ENCODE measurements around the gene COA6.

The COA6 gene

DNA sequence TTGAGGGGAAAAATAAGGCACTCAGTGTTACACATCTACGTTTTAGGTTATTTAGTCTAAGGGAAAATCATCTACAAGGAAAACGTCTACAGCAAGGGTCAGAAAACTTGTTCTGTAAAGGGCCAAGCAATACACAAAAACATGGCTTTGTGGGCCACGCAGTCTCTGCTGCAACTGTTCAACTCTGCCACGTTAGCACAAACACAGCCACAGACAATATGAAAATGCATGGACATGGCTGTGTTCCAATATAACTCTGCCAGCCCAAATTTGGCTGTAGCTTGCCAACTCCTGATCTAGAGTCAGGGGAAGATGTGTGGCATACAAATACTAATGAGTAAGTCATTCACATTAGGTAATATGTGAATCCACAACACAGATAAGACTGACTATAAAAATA lies 40.7 kb downstream of the COA6 start:
- DNase-seq, result no peak

DNA sequence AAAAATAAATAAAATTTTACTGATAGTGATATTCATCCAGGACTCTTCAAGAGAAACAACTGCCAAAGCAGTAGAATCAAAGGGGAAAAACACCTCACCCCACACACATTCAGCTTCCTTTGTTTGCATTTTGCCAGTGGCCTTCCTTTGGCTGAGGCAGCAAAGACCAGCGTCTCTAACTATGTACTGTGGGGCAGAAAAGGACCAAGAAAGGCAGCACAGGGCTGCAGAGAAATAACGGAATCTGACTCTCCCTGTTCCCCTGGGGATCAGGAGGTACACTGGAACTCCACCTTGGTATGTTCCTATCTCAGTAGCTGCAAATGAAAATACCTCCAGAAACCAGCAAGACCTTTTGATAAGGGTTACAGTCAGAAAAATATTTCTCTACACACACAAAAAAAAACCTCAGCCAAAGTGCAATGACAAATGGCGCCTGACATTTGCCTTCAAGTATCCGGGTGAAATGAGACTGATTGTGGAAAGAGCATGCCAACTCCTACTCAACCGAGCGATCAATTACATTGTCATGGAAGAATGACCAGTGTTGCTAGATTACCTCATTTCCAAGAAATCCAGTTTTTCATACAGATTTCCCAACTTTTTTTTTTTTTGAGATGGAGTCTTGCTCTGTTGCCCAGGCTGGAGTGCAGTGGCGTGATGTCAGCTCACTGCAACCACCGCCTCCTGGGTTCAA lies 54.8 kb downstream of the COA6 start:
- no peak for DNase-seq

DNA sequence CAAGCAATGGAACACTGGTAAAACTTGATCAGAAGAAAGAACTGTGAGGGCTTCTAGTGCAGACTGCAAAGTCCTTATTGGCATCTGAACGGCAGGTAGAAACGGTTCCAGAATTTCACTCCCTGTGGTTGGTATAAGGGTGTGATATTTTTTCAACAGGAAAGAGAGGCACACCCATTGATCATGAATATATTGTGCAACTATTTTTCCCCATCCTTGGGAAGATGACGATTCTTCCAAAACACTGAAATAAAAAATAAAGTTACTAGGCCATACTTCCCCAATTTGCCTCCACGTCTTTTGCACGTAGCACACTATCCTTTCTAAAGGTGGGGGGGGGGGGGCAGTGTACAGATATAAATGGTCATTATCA lies 56.2 kb downstream of the COA6 start:
- DNase-seq, result no peak

DNA sequence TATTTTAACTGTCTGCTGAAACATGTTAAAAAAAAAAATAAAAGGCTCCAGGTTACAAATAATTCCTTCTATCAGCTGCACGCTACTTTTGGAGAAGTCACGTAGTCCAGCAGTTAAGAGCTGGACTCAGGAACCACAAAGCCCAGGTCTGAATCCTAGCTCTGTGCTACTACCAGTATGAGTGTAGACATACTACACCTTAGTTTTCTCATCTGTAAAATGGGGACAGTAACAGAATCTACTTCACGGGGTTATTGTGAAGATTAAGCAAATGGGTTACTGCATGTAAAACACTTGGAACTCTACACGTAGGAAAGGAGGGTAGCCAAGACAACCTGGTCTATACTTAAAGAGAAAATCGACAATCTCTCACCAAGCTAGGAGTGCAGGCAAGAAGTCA lies 57.4 kb downstream of the COA6 start:
- no peak for DNase-seq

DNA sequence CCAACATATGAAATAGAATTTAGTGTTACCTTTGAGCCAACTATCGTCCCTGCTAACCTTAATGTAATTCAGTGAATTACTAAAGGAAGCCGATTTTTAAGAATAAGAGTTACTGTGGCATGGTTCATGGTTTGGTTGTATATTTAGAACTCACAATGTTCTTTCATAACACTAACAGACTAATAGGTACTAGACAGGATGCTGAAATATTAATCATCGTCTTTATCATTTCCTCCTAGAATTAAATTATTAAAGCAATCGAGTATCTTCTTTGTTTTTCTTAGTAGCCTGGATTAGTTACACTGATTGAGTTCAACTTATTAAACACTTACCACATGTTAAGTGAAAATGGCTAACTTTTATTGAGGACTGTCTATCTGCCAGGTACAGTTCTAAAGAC lies 58.0 kb downstream of the COA6 start:
- DNase-seq, result no peak

DNA sequence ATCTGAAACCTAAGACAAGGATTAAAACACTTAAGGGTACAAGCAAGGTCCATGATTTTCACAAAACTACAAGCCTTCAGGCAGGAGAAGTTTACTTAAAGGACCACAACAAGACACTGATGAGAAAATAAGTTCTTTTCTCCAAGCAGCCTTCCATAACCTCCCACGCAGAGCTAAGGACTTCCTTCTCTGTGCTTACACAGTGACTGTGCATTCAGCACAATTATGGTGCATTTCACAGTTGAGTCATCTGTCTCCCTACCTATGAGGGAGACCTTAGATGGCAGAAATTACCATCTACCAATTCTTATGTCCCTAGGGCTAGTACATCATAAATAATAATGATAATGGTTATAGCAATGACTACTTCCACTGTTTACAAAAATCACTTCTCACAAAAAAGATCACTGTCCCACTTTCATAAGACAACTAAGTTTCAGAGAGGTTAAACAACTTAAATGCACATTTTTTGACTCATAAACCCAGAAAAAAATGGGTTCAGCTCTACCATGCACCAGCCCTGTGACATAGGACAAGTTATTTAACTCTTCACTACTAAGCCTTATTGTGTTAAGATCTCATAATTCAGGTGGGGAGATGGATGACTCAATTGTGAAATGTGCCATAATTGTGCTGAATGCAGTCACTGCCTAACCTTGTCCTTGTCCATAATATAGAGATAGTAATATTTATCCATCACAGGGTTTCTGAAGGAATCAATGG lies 60.5 kb downstream of the COA6 start:
- no peak for DNase-seq
